Prostate gland (tissue), 2 donors: Measurements from ENCODE around the gene FAM117B. TPM values are rescaled to one million over a fixed set of nuclear protein-coding genes. Genes with fewer than 3 reads are reported as not detected.
A peak's percentile ranks its signal among the peaks of the same experiment; 100 is the strongest.

Experiments used
- DNase-seq: peaks from one replicate; pipeline ENCODE4 v3.0.0-alpha.2; 2019; ENCODE audit warnings: low spot score
- H3K27ac ChIP-seq, 2 donors: fragments of 200-600 bp; sonication (generic); 2 replicates each; pipeline ENCODE4 v1.5.1; 2017 to 2019
- H3K27me3 ChIP-seq: fragments of 200-600 bp; sonication (generic); replicated peaks from 2 replicates; pipeline ENCODE4 v1.5.1; 2019; ENCODE audit not compliant: insufficient read depth
- H3K36me3 ChIP-seq, 2 donors: fragments of 200-600 bp; sonication (generic); 1 replicate in 1 of 2; 2 replicates in 1 of 2; pipeline versions ENCODE4 v1.5.1 to v1.8.1; 2017 to 2019
- H3K4me1 ChIP-seq: fragments of 200-600 bp; sonication (generic); replicated peaks from 2 replicates; pipeline ENCODE4 v1.5.1; 2019
- H3K4me3 ChIP-seq, 2 donors: fragments of 200-600 bp; sonication (generic); 2 replicates each; pipeline ENCODE4 v1.5.1; 2017 to 2019
- H3K9me3 ChIP-seq: fragments of 200-600 bp; sonication (generic); 2 replicates; pipeline ENCODE4 v1.5.1; 2017
- CTCF ChIP-seq, 4 experiments: fragments of 200-600 bp in 2 of 4; fragments of 450-650 bp in 2 of 4; sonication (generic) in 2 of 4; IDR thresholded peaks; 1 replicate in 3 of 4; 2 replicates in 1 of 4; pipeline ENCODE4 v1.5.1; 2016 to 2019; ENCODE audit warnings: antibody characterized with exemption in 4 of 4, mild to moderate bottlenecking in 2 of 4, moderate library complexity in 2 of 4
- POLR2A ChIP-seq: fragments of 450-650 bp; IDR thresholded peaks from one replicate; pipeline ENCODE4 v1.6.1; 2016; ENCODE audit warnings: antibody characterized with exemption, mild to moderate bottlenecking
- POLR2AphosphoS5 ChIP-seq: sonication (generic); formaldehyde crosslinking; IDR thresholded peaks from one replicate; pipeline ENCODE4 v1.6.1; 2017; ENCODE audit warnings: antibody characterized with exemption
- WGBS: methylation state at CpG from one replicate; pipeline ENCODE4 v1.1.5; 2018; 5-methylcytosine and 5-hydroxymethylcytosine counted together
- intact Hi-C: fragments of 100-400 bp; cut with DNase I; formaldehyde crosslinking; loops from one replicate; pipeline ENCODE4 v1.14.2; 2022
- total RNA-seq, 2 donors: library from RNA; depleted of rRNA; stranded (reverse); fragments of >200 nt; gene quantifications; one replicate each; pipeline ENCODE4 v1.1.0, GENCODE V29; 2016

Gene FAM117B
- total RNA-seq, 2 donors from 2014 or later: 27.5 to 30.5 TPM

DNA sequence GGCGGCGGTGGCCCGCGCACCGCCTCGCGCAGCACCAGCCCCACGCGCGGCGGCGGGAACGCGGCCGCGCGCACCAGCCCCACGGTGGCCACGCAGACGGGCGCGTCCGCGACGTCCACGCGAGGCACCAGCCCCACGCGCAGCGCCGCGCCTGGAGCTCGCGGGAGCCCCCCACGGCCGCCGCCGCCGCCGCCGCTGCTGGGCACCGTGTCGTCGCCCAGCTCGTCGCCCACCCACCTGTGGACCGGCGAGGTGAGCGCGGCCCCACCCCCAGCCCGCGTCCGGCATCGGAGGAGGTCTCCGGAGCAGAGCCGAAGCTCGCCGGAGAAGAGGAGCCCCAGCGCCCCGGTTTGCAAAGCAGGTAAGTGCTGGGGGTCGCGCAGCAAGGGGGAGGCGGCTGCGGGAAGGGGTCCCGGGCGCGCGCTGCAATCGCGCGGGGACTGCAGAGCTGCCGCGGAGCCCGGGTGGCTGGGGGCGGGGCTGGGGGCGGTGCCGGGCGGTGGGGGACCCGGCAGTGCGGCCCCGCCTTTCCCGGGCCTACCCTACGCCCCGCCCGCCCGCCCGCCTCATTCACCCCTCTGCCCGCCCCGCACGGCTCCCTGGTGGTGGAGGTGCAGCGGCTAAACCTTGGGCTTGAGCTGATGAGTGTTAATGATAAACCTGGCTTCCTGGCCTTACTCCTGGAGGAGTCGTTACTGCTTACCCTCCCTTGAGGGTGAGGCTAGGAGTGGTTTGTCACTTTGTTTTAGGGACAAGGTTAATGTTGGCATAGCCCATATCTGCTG is 851 bp downstream of the FAM117B start:
- no peaks in the 10 kb centered on the region for H3K27me3 ChIP-seq
- DNase-seq: peak; percentile 69
- H3K36me3 ChIP-seq: no peaks in the 10 kb centered on the region
- H3K27ac ChIP-seq: peak overlapping the region; percentile 92 to 93
- peak overlapping the region; percentile 93 to 95 for H3K4me3 ChIP-seq
- 0% methylated on average over 4 of the region's 92 CpGs for WGBS
- no peaks in the 10 kb centered on the region for H3K4me1 ChIP-seq
- no peaks in the 10 kb centered on the region for H3K9me3 ChIP-seq
- intact Hi-C loops: no loop called here
- TF ChIP-seq CTCF (IDR thresholded peaks at IDR 0.05): no peak
- peak; percentile 24 for TF ChIP-seq POLR2A
- TF ChIP-seq POLR2AphosphoS5: no peak

- H3K4me1 ChIP-seq: no peaks in the 10 kb centered on the region
- intact Hi-C loops: no loop called here
- TF ChIP-seq CTCF (IDR thresholded peaks at IDR 0.05) (no peak), POLR2A (no peak), POLR2AphosphoS5 (no peak)
- H3K36me3 ChIP-seq: no peaks in the 10 kb centered on the region
- no peak for DNase-seq
- H3K9me3 ChIP-seq: no peaks in the 10 kb centered on the region
- no peaks in the 10 kb centered on the region for H3K27me3 ChIP-seq
- peak overlapping the region; percentile 93 to 95 for H3K4me3 ChIP-seq
- 0% methylated on average over 2 of the region's 2 CpGs for WGBS
- peak overlapping the region; percentile 92 to 93 for H3K27ac ChIP-seq
These were observed 1.4 kb downstream of the FAM117B start for GRCh38 chr2:202636213-202636513.

GRCh38 chr2:202638721-202639120 is 4.0 kb downstream of the FAM117B start:
- Histone ChIP-seq H3K27ac (no peak overlapping the region), H3K27me3 (no peaks in the 10 kb centered on the region), H3K36me3 (no peaks in the 10 kb centered on the region), H3K4me3 (no peak overlapping the region), H3K4me1 (no peaks in the 10 kb centered on the region), H3K9me3 (no peaks in the 10 kb centered on the region)
- DNase-seq: no peak
- intact Hi-C loops: no loop called here
- TF ChIP-seq POLR2AphosphoS5 (no peak), CTCF (IDR thresholded peaks at IDR 0.05) (no peak), POLR2A (no peak)
- WGBS: 74% methylated on average over 6 of the region's 6 CpGs

DNA sequence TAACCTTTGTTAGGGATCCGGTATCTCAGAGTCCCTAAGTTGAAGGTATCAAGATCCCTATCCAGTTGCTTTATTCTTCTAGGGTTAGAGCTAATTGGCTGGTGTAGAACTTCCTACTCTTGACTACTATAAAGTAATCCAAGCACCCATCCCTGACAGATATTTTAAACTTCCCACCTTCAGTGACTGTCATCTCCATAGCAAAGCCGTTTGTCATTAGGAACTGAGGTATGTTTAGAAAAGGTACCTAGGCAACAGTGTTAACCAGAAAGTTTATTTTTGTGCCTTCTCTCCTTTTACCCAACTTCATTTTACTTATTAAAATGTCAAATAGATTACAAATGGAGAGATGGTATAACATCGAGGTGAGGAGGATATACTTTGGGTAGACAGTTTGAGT is 4.5 kb downstream of the FAM117B start:
- no peak for TF ChIP-seq POLR2AphosphoS5
- no peak for TF ChIP-seq CTCF (IDR thresholded peaks at IDR 0.05)
- no peak for TF ChIP-seq POLR2A

DNA sequence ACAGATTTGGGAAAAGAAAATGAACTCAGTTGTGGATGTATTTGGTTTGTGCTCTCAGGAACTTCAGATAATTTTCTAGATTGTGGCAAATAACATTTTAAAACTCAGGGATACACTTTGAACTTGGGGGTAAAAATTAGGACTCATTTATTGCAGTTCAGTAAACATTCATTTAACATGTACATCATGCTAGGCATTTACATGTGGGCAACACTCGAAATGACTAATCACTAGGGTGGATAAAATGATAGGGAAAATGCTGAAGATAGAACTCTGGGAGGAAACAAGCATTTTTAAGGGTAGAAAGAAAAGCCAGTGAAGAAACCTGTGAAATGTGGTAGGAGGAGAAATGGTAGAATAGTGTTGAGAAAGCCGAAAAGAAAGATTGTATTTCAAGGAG is 7.8 kb downstream of the FAM117B start:
- no peaks in the 10 kb centered on the region for H3K36me3 ChIP-seq
- H3K27me3 ChIP-seq: no peaks in the 10 kb centered on the region
- H3K27ac ChIP-seq: no peak overlapping the region
- H3K9me3 ChIP-seq: no peaks in the 10 kb centered on the region
- WGBS: 81% methylated on average over 2 of the region's 2 CpGs
- no peaks in the 10 kb centered on the region for H3K4me1 ChIP-seq
- intact Hi-C loops: no loop called here
- DNase-seq: no peak
- H3K4me3 ChIP-seq: no peak overlapping the region
- no peak for TF ChIP-seq CTCF (IDR thresholded peaks at IDR 0.05)
- no peak for TF ChIP-seq POLR2AphosphoS5
- TF ChIP-seq POLR2A: no peak

More for the DNA sequence above, 4.5 kb downstream of the FAM117B start:
- Histone ChIP-seq H3K4me3 (no peak overlapping the region), H3K27ac (no peak overlapping the region), H3K9me3 (no peaks in the 10 kb centered on the region), H3K27me3 (no peaks in the 10 kb centered on the region), H3K36me3 (no peaks in the 10 kb centered on the region), H3K4me1 (no peaks in the 10 kb centered on the region)
- WGBS: 76% methylated on average over 3 of the region's 3 CpGs
- no peak for DNase-seq
- intact Hi-C loops: no loop called here
